DMS79 treated with DMSO at 0.1 percent for 48 hours (cell line): ENCODE data around the gene GFER.
"Not testable (repeated sequence)": the region's sequence is repeated elsewhere in the genome, so short reads cannot be mapped to it uniquely, and the experiment has no call there.

Source experiments
- DNase-seq: peaks from one replicate; lab custom pipeline; 2025; lab: John Stamatoyannopoulos, UW

Gene GFER

GRCh38 chr16:1983544-1984346 lies at the start of gene GFER:
TSS of gene GFER (plus strand) at chr16:1984193. CDS start at chr16:1984219, 26 bp downstream.
- DNase-seq, result peak; percentile 66

DNA sequence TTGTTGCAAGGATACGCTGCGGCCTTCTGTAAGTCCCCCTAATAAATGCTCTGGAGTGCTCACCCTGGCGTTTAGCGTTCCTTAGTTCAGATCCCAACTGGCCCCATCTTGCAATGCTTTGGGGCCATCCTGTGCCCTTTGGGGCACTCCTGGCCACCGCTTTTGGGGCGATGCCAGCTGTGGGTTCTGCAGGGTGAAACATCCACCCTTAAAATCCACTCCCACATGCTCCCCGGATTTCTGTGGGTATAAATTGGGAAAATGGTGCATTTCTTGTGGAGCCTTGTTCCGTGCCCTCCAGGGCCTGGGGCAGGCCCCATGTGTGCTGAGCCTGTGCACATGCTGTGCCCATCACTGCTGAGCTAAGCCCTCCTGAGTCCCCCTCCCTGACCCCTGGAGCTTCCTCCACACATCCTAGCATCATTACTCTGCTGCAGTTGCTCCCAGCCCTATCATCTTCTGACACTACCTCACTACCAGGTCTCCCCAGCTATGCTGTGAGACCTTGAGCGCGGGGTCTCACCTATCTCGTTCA lies 47.0 kb upstream of the GFER start:
- DNase-seq, result no peak

DNA sequence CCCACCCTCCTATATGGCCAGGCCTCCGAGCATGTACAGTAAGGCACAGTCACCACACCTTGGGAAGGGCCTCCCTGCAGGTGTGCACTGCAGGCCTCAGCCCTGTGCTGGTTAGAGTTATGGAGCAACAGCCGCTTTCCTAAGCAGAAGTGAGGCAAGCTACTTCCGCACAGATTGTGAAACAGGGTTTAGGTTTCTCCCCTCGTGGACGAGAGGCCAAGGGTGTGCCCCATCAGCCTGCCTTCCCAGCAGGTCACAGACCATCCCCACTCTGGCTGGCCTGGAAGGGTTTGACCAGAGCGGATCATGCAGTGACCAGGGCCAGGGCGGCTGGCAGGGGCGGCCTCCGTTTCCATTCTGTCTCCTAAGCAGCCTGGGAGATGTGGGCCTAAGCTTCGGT lies 45.7 kb upstream of the GFER start:
- no peak for DNase-seq

- DNase-seq, result no peak
Observed at GRCh38 chr16:1938910-1939309, 45.1 kb upstream of the GFER start.

- DNase-seq, result not testable (repeated sequence)
Observed at GRCh38 chr16:1939833-1940232, 44.2 kb upstream of the GFER start.

DNA sequence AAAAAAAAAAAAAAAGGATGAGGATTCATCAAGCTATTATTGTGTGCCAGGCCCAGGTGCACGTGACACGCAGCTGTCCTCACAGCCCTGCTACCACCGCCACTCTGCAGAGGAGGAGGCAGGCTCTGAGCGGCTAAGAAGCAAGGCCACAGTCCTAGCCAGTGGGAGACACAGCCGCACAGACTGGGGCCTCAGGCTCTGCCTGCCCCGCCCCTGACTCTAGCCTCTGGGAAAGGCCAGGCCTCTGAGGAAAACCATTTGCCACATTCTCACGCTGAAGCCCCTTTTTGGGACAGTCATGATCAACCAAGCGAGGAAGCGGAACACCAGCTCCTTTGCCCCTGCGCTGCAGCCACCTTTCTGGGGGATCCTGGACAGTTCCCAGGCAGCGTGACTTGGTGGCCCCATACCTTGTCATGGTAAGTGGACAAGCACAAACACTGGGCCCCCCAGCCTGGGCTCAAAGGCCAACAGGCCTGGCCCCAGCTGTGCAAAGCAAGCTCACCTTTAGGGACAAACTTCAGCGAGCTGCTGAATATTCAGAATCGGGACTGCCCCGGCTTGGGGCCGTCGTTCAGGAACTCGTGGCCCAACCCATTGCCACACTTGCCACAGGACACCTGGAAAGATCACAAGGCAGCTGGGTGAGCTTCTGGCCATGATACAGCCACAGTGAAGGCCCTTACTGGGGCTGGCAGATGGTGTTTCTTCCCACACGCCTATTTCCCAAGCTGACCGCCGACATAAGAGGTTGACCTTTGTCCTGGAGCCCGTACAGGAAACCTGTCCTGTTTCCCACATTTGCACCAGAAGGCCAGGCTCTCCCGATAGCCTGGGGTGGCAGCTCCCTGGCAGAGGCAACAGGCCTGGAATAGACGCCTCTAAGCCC lies 43.5 kb upstream of the GFER start:
- DNase-seq, result no peak

DNA sequence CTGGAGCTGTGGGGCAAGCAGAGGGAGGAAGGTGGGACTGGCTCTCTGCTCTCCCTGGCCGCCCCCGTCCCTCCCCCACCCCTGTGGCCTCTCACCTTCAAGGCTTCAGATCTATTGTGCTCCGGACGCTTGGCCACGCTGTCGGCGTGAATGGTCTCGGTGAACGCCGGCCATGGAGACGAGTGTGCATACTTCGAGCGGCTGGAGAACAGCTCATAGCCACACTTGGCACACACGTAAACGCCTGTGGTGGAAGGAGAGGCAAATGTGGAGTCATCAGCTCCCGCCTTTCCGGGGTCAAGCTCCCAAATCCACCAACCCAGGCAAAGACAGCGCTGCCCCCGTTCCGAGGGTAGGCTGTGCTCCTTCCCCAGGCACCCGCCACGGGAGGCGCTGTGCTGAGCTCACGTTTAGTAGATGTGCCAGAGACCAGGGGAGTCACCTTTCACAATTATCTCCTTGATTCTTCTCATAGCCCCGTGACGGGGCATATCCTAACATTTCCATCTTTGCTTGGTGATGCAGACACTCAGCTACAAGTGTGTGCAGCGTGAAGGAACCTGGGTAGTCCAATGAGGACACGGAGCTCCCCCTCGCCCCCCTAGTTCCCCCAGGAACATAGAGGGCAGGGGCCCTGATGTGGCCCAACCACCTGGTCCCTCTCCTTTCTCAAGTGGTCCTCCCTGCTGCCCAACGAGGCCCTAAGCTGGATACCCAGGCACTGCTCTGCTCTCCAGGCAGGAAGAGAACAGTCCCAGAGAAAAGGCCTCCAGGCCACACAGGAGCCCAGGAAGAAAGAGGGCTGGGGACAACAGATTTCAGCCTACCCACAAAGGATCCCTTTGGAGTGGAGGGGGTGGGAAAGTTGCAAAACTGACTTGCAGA lies 42.6 kb upstream of the GFER start:
- no peak for DNase-seq

- no peak for DNase-seq
Observed at GRCh38 chr16:1942047-1942809, 41.8 kb upstream of the GFER start.

GRCh38 chr16:1942810-1943726 lies 40.9 kb upstream of the GFER start, which contains the start of gene MSRB1:
TSS of gene MSRB1 (minus strand) at chr16:1943199. CDS start at chr16:1943156, 43 bp downstream.
- peak; percentile 84 for DNase-seq

DNA sequence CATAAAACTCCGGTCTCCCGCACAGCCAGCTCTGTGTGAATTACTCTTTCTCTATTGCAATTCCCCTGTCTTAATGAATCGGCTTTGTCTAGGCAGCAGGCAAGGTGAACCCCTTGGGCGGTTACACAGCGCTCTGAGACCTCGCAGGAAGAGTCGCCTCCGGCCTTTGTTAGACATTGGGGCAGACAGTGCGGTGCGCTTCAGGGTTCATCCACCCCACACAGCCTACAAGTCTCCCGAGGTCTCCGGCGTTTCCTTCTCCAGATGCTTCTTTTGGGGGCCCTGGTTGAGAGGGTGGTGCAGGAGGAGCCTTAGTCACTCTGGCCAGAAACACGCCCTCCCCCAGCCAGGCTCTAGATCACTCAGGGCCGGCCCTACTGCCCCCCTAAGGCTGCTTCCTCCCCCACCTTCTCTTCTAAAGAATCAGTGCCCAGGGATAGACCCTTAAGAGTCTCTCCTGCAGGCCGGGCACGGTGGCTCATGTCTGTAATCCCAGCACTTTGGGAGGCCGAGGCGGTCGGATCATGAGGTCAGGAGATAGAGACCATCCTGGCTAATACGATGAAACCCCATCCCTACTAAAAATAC lies 39.3 kb upstream of the GFER start:
- no peak for DNase-seq

DNA sequence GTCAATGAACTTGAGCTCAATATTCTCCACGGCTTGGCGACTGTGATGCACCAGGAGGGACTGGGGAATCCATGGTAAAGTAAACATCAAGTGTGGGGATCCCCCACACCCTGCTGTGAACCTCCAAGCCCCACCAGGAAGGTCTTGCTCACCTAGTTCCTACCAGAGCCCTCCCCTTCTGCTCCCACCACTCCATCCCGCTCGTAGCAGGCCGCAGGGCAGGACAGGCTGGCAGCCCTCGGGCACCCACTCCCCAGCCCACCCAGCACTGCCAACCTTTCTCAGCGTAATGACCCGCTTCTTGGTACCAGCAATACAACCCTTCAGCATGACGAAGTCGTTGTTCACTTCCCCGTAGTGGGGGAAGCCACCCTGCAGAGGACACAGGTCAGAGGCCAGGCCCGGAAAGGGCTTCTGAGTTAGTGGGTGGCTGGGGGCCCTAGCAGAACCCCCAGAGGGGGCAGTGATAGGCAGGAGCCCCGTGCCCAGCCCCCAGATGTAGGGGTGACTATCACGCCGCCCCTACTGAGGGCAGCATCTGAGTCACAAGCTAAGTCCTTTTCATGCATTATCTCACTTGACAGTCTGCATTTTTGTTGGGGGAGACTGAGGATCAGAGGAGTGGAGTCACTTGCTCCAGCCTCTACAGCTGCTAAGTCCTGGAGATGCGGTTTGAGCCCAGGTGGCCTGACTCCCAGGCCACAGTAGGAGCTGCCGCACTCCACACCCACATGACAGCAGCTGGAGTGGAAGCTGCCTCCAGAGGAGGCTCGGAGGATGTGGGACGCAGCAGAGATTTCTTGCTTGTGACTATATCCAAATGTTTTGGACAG lies 38.2 kb upstream of the GFER start:
- DNase-seq, result no peak

- no peak for DNase-seq
Observed at GRCh38 chr16:1946495-1947368, 37.3 kb upstream of the GFER start.

GRCh38 chr16:1947369-1947670 lies 36.7 kb upstream of the GFER start:
- no peak for DNase-seq

- DNase-seq, result no peak
Observed at GRCh38 chr16:1949507-1949906, 34.5 kb upstream of the GFER start.

DNA sequence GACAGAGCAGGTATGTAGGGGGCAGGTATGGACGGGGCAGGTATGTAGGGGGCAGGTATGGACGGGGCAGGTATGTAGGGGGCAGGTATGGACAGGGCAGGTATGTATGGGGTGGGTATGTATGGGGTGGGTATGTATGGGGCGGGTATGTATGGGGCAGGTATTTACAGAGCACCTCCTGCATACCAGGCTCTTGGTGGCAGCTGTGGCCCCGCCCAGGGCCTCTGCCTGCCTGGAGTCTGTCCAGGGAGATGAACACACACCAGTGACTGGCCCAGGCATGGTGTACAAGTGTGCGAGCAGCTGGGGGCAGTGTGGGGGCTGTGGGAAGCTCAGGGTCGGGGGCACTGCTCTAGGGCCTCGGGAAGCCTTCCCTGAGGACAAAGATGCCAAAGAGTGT lies 33.9 kb upstream of the GFER start:
- DNase-seq, result no peak

DNA sequence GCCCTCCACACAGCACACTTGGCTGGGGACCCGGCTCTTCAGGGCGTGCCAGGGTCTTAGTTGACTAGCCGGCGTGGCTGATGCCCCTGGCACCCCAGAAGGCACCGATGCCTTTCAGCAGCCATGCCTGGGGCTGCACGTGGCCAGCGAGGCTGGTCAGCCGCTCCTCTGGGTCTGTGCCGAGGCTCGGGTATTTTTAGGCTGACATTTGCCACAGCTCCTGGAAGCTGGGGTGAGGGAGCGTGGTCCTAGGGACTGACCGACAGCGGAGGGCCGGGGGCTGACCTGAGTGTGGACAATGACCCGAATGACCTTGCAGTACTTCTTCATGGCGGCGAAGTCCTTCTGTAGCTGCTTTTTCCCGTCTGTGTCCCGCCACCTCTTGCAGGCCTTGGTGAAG lies 33.4 kb upstream of the GFER start:
- no peak for DNase-seq

DNA sequence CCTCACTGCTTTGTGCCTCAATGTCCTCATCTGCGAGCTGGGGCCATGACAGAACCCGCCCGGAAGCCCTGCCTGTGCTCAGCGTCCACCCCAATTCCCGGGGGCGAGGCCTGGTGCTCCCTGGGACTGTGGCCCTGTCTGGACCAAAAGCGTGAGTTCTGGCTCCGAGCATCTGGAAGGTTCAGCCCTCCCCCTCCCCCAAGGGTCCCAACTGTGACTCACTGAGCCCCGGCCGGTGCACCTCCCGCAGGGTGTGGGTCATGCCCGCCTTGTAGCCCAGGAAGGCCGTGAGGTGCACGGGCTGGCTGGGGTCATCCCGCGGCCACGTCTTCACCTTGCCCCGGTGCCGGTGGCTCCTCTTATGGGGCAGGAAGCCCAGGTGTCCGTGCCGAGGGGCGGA lies 30.3 kb upstream of the GFER start:
- no peak for DNase-seq
